ENCODE data around the gene ZNF618.

Gene ZNF618

GRCh38 chr9:113960768-113961167 lies 84.7 kb downstream of the ZNF618 start:
- no peak overlapping the region for H3K27ac ChIP-seq (ENCODE audit: low read length)
- no peaks in the 10 kb centered on the region for H3K27me3 ChIP-seq (ENCODE audit: insufficient read depth, low read length, poor library complexity)
- H3K4me1 ChIP-seq (ENCODE audit: insufficient read depth, low read length): no peaks in the 10 kb centered on the region
- H4K20me1 ChIP-seq (ENCODE audit: insufficient read depth, low read length): no peaks in the 10 kb centered on the region
- no peak overlapping the region for H3K4me2 ChIP-seq (ENCODE audit: insufficient read depth, low read length)
- no peaks in the 10 kb centered on the region for H3K79me2 ChIP-seq (ENCODE audit: insufficient read depth, low read length)
- TF ChIP-seq EZH2 (IDR thresholded peaks at IDR 0.05; ENCODE audit: borderline replicate concordance, low read depth, low read length, severe bottlenecking): no peak
- TF ChIP-seq, protein P1, sequence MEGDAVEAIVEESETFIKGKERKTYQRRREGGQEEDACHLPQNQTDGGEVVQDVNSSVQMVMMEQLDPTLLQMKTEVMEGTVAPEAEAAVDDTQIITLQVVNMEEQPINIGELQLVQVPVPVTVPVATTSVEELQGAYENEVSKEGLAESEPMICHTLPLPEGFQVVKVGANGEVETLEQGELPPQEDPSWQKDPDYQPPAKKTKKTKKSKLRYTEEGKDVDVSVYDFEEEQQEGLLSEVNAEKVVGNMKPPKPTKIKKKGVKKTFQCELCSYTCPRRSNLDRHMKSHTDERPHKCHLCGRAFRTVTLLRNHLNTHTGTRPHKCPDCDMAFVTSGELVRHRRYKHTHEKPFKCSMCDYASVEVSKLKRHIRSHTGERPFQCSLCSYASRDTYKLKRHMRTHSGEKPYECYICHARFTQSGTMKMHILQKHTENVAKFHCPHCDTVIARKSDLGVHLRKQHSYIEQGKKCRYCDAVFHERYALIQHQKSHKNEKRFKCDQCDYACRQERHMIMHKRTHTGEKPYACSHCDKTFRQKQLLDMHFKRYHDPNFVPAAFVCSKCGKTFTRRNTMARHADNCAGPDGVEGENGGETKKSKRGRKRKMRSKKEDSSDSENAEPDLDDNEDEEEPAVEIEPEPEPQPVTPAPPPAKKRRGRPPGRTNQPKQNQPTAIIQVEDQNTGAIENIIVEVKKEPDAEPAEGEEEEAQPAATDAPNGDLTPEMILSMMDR (IDR thresholded peaks at IDR 0.05; ENCODE audit: borderline replicate concordance, extremely low read depth, low read length, poor library complexity, severe bottlenecking): no peak
- no peak overlapping the region for H3K9ac ChIP-seq (ENCODE audit: low read depth, low read length)
- ATAC-seq (ENCODE audit: insufficient read depth, low read depth) (no peak), DNase-seq (no peak)
- no peaks in the 10 kb centered on the region for H3K9me3 ChIP-seq (ENCODE audit: insufficient read depth, low read length, severe bottlenecking)
- H3K4me3 ChIP-seq (ENCODE audit: low read depth in 1 of 2, low read length in 2 of 2): no peak overlapping the region
- no peak overlapping the region for H2AFZ ChIP-seq (ENCODE audit: low read depth, low read length)
- H3K36me3 ChIP-seq (ENCODE audit: insufficient read depth, low read length): no peaks in the 10 kb centered on the region

DNA sequence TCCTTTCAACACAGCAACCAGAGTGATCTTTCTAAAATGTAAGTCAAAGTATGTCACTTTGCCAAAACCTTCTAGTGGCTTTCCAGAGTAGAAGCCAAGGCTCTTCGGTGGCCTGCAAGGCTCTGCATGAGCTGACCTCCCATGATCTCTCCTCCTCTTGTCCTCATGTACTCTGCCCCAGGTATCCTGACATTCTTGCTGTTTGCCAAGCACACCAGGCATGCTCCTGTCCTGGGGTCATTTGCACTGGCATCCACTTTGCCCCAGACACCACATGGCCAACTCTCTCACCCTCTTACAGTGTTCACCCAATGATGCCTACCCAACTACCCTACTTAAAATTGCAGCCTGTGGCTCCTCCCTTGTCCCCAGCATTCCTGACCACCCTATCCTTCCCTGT lies 86.3 kb downstream of the ZNF618 start:
- ATAC-seq (ENCODE audit: insufficient read depth, low read depth): no peak
- Histone ChIP-seq H3K9ac (ENCODE audit: low read depth, low read length) (no peak overlapping the region), H3K4me3 (ENCODE audit: low read depth in 1 of 2, low read length in 2 of 2) (no peak overlapping the region), H3K79me2 (ENCODE audit: insufficient read depth, low read length) (no peaks in the 10 kb centered on the region), H3K27me3 (ENCODE audit: insufficient read depth, low read length, poor library complexity) (no peaks in the 10 kb centered on the region), H4K20me1 (ENCODE audit: insufficient read depth, low read length) (no peaks in the 10 kb centered on the region), H3K9me3 (ENCODE audit: insufficient read depth, low read length, severe bottlenecking) (no peaks in the 10 kb centered on the region), H3K36me3 (ENCODE audit: insufficient read depth, low read length) (no peaks in the 10 kb centered on the region), H2AFZ (ENCODE audit: low read depth, low read length) (no peak overlapping the region), H3K27ac (ENCODE audit: low read length) (no peak overlapping the region), H3K4me2 (ENCODE audit: insufficient read depth, low read length) (no peak overlapping the region), H3K4me1 (ENCODE audit: insufficient read depth, low read length) (no peaks in the 10 kb centered on the region)
- TF ChIP-seq, protein P1 (IDR thresholded peaks at IDR 0.05; ENCODE audit: borderline replicate concordance, extremely low read depth, low read length, poor library complexity, severe bottlenecking): no peak
- TF ChIP-seq EZH2 (IDR thresholded peaks at IDR 0.05; ENCODE audit: borderline replicate concordance, low read depth, low read length, severe bottlenecking): no peak
- DNase-seq: no peak

GRCh38 chr9:113963017-113963620 lies 87.0 kb downstream of the ZNF618 start:
- H3K36me3 ChIP-seq (ENCODE audit: insufficient read depth, low read length): no peaks in the 10 kb centered on the region
- H3K4me1 ChIP-seq (ENCODE audit: insufficient read depth, low read length): no peaks in the 10 kb centered on the region
- H3K4me2 ChIP-seq (ENCODE audit: insufficient read depth, low read length): no peak overlapping the region
- ATAC-seq (ENCODE audit: insufficient read depth, low read depth): no peak
- no peak overlapping the region for H2AFZ ChIP-seq (ENCODE audit: low read depth, low read length)
- no peaks in the 10 kb centered on the region for H4K20me1 ChIP-seq (ENCODE audit: insufficient read depth, low read length)
- H3K27me3 ChIP-seq (ENCODE audit: insufficient read depth, low read length, poor library complexity): no peaks in the 10 kb centered on the region
- TF ChIP-seq, protein P1 (IDR thresholded peaks at IDR 0.05; ENCODE audit: borderline replicate concordance, extremely low read depth, low read length, poor library complexity, severe bottlenecking): peak; percentile 55
- TF ChIP-seq EZH2 (IDR thresholded peaks at IDR 0.05; ENCODE audit: borderline replicate concordance, low read depth, low read length, severe bottlenecking): no peak
- no peak overlapping the region for H3K4me3 ChIP-seq (ENCODE audit: low read depth in 1 of 2, low read length in 2 of 2)
- peak; percentile 25 for DNase-seq
- H3K79me2 ChIP-seq (ENCODE audit: insufficient read depth, low read length): no peaks in the 10 kb centered on the region
- no peak overlapping the region for H3K27ac ChIP-seq (ENCODE audit: low read length)
- no peak overlapping the region for H3K9ac ChIP-seq (ENCODE audit: low read depth, low read length)
- no peaks in the 10 kb centered on the region for H3K9me3 ChIP-seq (ENCODE audit: insufficient read depth, low read length, severe bottlenecking)
